PC-9 (cell line): ENCODE measurements around the gene SPI1. TPM values are rescaled to one million over a fixed set of nuclear protein-coding genes. Genes with fewer than 3 reads are reported as not detected.

Experiments used
- BruUV-seq: library from RNA; stranded (reverse); fragments of 400-500 nt; replicated peaks from 2 replicates; lab custom pipeline; 2021; lab: Mats Ljungman, UMichigan
- CTCF ChIA-PET: fragments of 300-600 bp; sonication (Branson Sonifier 250); formaldehyde crosslinking; loops from one replicate; lab custom pipeline; 2022; ENCODE audit warnings: antibody characterized with exemption; lab: Charles Lee
- POLR2A ChIA-PET: fragments of 300-600 bp; sonication (Branson Sonifier 250); formaldehyde crosslinking; loops from one replicate; lab custom pipeline; 2022; ENCODE audit warnings: antibody characterized with exemption; ENCODE audit not compliant: unreplicated experiment; lab: Charles Lee
- DNase-seq, 2 experiments: peaks; one replicate each; pipeline versions ENCODE4 v3.0.0 to v3.0.0-alpha.2; 2015 to 2022; ENCODE audit warnings: mixed read lengths in 1 of 2
- H2AFZ ChIP-seq: fragments of 200-600 bp; sonication (generic); 2 replicates; pipeline ENCODE4 v1.8.1; 2017; ENCODE audit warnings: antibody characterized with exemption
- H3F3A ChIP-seq: fragments of 200-600 bp; sonication (generic); 2 replicates; pipeline ENCODE4 v1.8.1; 2017; ENCODE audit warnings: antibody characterized with exemption, mild to moderate bottlenecking, low read depth; ENCODE audit not compliant: insufficient read depth
- H3K27ac ChIP-seq: fragments of 200-600 bp; sonication (generic); 2 replicates; pipeline ENCODE4 v1.6.1; 2016; ENCODE audit warnings: mixed run types
- H3K27me3 ChIP-seq: fragments of 200-600 bp; sonication (generic); 2 replicates; pipeline ENCODE4 v1.6.1; 2016; ENCODE audit warnings: low read depth, mixed run types; ENCODE audit not compliant: insufficient read depth
- H3K36me3 ChIP-seq: fragments of 200-600 bp; sonication (generic); 2 replicates; pipeline ENCODE4 v1.6.1; 2016; ENCODE audit warnings: low read depth, mixed run types
- H3K4me1 ChIP-seq: fragments of 200-600 bp; sonication (generic); replicated peaks from 2 replicates; pipeline ENCODE4 v1.6.1; 2016; ENCODE audit warnings: mixed run types; ENCODE audit not compliant: insufficient read depth
- H3K4me2 ChIP-seq: fragments of 200-600 bp; sonication (generic); 2 replicates; pipeline ENCODE4 v1.6.1; 2017; ENCODE audit warnings: mixed run types
- H3K4me3 ChIP-seq: fragments of 200-600 bp; sonication (generic); 2 replicates; pipeline ENCODE4 v1.6.1; 2016; ENCODE audit warnings: mixed run types
- H3K79me2 ChIP-seq: fragments of 200-600 bp; sonication (generic); 2 replicates; pipeline ENCODE4 v1.6.1; 2017; ENCODE audit warnings: low read depth, mixed run types
- H3K9me2 ChIP-seq: fragments of 200-600 bp; sonication (generic); 2 replicates; pipeline ENCODE4 v1.8.1; 2017; ENCODE audit warnings: mild to moderate bottlenecking; ENCODE audit not compliant: insufficient read depth
- H3K9me3 ChIP-seq: fragments of 200-600 bp; sonication (generic); 2 replicates; pipeline ENCODE4 v1.8.1; 2016; ENCODE audit warnings: low read depth; ENCODE audit not compliant: insufficient read depth
- H4K20me1 ChIP-seq: fragments of 200-600 bp; sonication (generic); 2 replicates; pipeline ENCODE4 v1.8.1; 2017; ENCODE audit not compliant: insufficient read depth
- EZH2 ChIP-seq: fragments of 200-600 bp; sonication (generic); IDR thresholded peaks from 2 replicates; pipeline ENCODE4 v1.8.0; 2017; ENCODE audit warnings: antibody characterized with exemption, low read depth
- intact Hi-C: fragments of 100-400 bp; cut with micrococcal nuclease; formaldehyde crosslinking; loops from one replicate; pipeline ENCODE4 v1.10.0; 2022; ENCODE audit not compliant: unreplicated experiment
- total RNA-seq: library from RNA; stranded (reverse); gene quantifications from 2 replicates; pipeline ENCODE4 v1.2.3, GENCODE V29; 2021
- TF ChIP-seq, protein P1 (sequence below): fragments of 200-600 bp; sonication (generic); conservative IDR thresholded peaks from 2 replicates; pipeline ENCODE4 v1.6.1; 2017; ENCODE audit warnings: mixed run types, antibody characterized with exemption, mild to moderate bottlenecking, moderate library complexity

The SPI1 gene
- total RNA-seq, 1 experiment from 2014 or later = not detected

DNA sequence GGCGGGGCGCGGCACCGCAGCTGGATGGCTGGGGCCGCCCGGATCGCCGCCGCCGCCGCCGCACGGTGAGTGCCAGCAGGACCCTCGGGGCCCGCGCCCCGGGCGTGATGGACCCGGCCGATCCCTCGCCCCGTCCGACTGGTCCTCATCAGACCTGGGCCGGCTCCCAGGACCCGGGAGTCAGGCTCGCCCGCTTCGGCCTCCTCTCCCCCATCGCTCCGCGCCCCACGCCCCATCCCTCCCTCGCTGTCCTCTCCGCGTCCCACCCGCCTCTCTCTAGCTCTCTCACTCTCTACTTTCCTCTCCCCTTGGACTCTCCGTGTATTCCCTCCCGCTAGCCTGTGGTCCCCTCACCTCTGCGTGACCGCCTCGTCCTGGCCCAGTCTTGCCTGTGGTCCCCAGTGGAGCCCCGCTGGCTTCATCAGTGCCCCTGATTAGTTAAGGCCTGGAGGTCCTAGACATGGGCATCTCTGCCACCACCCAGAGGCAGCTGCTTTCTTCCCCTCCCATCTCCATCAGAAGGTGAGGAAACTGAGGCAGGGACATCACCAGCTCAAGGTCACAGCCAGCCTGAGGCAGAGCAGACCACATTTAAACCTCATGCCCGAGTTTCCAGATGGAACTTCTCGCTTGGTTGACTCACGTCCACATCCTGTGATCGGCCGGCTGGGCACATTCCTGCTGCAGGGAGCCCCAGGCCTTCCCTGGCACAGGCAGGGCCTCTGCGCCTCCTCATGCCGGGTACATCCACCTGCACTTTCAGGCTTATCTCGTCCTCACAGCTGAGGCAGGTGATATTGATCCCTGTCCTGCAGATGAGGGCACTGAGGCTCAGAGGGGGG, 30.5 kb upstream of the SPI1 start:
- CTCF ChIA-PET = interaction anchor here (0.6 kb wide), 2 partner anchors 90 to 275 kb away, joined by 4 to 6 read pairs; no protein-coding TSS in a partner anchor
- peaks cover 41% of the 10 kb centered on the region for H3F3A ChIP-seq
- BruUV-seq = TSS peak; percentile 47
- DNase-seq = peak; percentile 68 to 86
- POLR2A ChIA-PET = interaction anchor here (0.6 to 0.7 kb wide), 2 partner anchors 49 to 143 kb away, joined by 3 read pairs; no protein-coding TSS in a partner anchor
- peaks cover 28% of the 10 kb centered on the region for H3K4me1 ChIP-seq
- peak overlapping the region; percentile 93 for H2AFZ ChIP-seq
- no peaks in the 10 kb centered on the region for H3K36me3 ChIP-seq
- H3K27me3 ChIP-seq = no peaks in the 10 kb centered on the region
- peak overlapping the region; percentile 94 for H3K4me2 ChIP-seq
- no peaks in the 10 kb centered on the region for H3K9me3 ChIP-seq
- peak overlapping the region; percentile 90 for H3K4me3 ChIP-seq
- no peaks in the 10 kb centered on the region for H3K9me2 ChIP-seq
- H4K20me1 ChIP-seq = no peaks in the 10 kb centered on the region; the same call in 1 of the 2 replicates
- TF ChIP-seq, protein P1, sequence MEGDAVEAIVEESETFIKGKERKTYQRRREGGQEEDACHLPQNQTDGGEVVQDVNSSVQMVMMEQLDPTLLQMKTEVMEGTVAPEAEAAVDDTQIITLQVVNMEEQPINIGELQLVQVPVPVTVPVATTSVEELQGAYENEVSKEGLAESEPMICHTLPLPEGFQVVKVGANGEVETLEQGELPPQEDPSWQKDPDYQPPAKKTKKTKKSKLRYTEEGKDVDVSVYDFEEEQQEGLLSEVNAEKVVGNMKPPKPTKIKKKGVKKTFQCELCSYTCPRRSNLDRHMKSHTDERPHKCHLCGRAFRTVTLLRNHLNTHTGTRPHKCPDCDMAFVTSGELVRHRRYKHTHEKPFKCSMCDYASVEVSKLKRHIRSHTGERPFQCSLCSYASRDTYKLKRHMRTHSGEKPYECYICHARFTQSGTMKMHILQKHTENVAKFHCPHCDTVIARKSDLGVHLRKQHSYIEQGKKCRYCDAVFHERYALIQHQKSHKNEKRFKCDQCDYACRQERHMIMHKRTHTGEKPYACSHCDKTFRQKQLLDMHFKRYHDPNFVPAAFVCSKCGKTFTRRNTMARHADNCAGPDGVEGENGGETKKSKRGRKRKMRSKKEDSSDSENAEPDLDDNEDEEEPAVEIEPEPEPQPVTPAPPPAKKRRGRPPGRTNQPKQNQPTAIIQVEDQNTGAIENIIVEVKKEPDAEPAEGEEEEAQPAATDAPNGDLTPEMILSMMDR = peak; percentile 8; the same call in 1 of the 2 replicates
- no peak for TF ChIP-seq EZH2
- H3K79me2 ChIP-seq = no peaks in the 10 kb centered on the region
- intact Hi-C loops = loop anchor here (1.0 to 5.0 kb wide), 6 partner anchors 17 to 232 kb away; partner anchors contain the start of genes ARFGAP2, NR1H3, PSMC3 and PTPMT1
- peak overlapping the region; percentile 79 for H3K27ac ChIP-seq

DNA sequence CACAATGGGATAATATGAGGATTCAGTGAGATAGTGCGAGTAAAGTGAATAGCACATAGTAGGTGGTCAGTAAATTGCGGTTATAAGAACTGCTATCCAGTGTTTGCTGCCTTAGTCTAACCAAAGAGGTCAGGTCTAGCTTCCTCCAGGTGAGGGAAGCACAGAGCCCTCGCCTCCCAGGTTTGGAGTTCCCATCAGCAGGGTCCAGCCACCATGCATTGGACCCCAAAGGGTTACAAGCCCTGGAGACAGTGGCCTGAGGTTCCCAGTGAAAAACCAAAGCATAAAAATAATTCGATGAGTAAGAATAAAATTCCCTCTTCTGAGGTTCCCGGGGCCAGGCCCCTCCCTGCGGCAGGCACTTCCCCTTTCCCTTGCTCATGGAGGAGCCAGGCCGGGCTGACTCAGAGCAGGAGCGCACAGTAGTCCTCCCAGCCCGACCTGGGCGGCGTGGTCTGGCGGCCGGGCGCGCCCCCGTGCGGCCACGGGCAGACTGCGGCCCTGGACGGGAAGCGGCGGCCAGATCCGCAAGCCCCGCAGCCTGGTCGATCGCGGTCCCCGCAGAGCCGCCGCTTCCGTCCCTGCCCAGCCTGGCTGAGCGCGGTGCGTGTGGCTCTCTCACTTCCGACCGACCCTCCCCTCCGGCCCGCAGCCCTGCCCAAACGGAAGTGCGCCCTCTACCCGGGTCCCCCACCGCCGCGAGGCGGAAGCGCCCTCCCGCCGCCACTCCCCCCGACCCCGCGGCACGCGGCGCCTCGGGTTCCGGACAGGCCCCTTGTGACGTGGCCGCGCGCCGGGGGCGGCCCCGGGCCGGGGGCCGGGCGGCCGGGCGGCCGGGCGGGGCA, 29.6 kb upstream of the SPI1 start, which contains the start of gene SLC39A13:
TSS of gene SLC39A13 (plus strand) at position 845 of the 845 bp plus-strand sequence. CDS start 1,505 bp downstream, outside the sequence.
- peak within 1 kb of the TSS; percentile 93 for H2AFZ ChIP-seq

More for the DNA sequence above, 29.6 kb upstream of the SPI1 start, which contains the start of gene SLC39A13:
- Histone ChIP-seq H3K36me3 (no peaks in the 10 kb centered on the region), H3K9me3 (no peaks in the 10 kb centered on the region), H3K9me2 (no peaks in the 10 kb centered on the region), H3F3A (peaks cover 34% of the 10 kb centered on the region), H3K27ac (peak within 1 kb of the TSS; percentile 79), H3K4me1 (peaks cover 28% of the 10 kb centered on the region), H3K79me2 (no peaks in the 10 kb centered on the region), H3K4me3 (peak within 1 kb of the TSS; percentile 90), H3K4me2 (peak within 1 kb of the TSS; percentile 94), H4K20me1 (no peaks in the 10 kb centered on the region; the same call in 1 of the 2 replicates), H3K27me3 (no peaks in the 10 kb centered on the region)
- intact Hi-C loops = loop anchor here (1.0 to 5.0 kb wide), 6 partner anchors 18 to 231 kb away; partner anchors contain the start of genes ARFGAP2, NR1H3, PSMC3 and PTPMT1
- TF ChIP-seq EZH2 = no peak
- TF ChIP-seq, protein P1 = peak; percentile 81
- CTCF ChIA-PET = interaction anchor here (0.6 kb wide), 1 partner anchor 274 kb away, joined by 4 read pairs; no protein-coding TSS in a partner anchor
- TSS peak; percentile 86 for BruUV-seq
- POLR2A ChIA-PET = interaction anchor here (0.6 kb wide), 1 partner anchor 49 kb away, joined by 3 read pairs; no protein-coding TSS in a partner anchor
- DNase-seq = peak; percentile 86 to 99
